HPDE6-E6E7 (cell line): ENCODE data around the gene ATXN3.
A peak's percentile ranks its signal among the peaks of the same experiment; 100 is the strongest.

ENCODE experiments used
- DNase-seq: peaks from one replicate; pipeline ENCODE4 v3.0.0; 2011; ENCODE audit warnings: missing footprints; ENCODE audit errors: extremely low spot score

ATXN3 gene

GRCh38 chr14:92106143-92106926 is at the start of gene ATXN3:
ATXN3 (minus strand) TSS chr14:92106582; CDS start chr14:92106552, 30 bp downstream.
- DNase-seq, result peak; percentile 100

- no peak for DNase-seq
These were observed 48.0 kb upstream of the ATXN3 start for GRCh38 chr14:92154283-92154942.

GRCh38 chr14:92153581-92153980 is 47.2 kb upstream of the ATXN3 start:
- DNase-seq, result no peak

- no peak for DNase-seq
These were observed 38.3 kb upstream of the ATXN3 start for GRCh38 chr14:92144708-92145107.

- DNase-seq, result no peak
These were observed 37.6 kb upstream of the ATXN3 start for GRCh38 chr14:92143962-92144361.

- no peak for DNase-seq
These were observed 36.9 kb upstream of the ATXN3 start for GRCh38 chr14:92143309-92143708.

GRCh38 chr14:92135269-92135668 is 28.9 kb upstream of the ATXN3 start:
- no peak for DNase-seq

GRCh38 chr14:92134456-92134855 is 28.1 kb upstream of the ATXN3 start:
- DNase-seq, result no peak

GRCh38 chr14:92122761-92123160 is 16.4 kb upstream of the ATXN3 start:
- DNase-seq, result no peak

GRCh38 chr14:92122351-92122677 is 15.9 kb upstream of the ATXN3 start:
- peak; percentile 7 for DNase-seq

- peak; percentile 94 for DNase-seq
These were observed 15.4 kb upstream of the ATXN3 start, which contains the start of the genes CPSF2 and NDUFB1 for GRCh38 chr14:92121670-92122350. CPSF2 (plus strand) TSS chr14:92121969; CDS start chr14:92130985, 9,016 bp downstream. NDUFB1 (minus strand) TSS chr14:92121706; CDS start chr14:92117637, 4,069 bp downstream.

- peak; percentile 43 for DNase-seq
These were observed 14.9 kb upstream of the ATXN3 start for GRCh38 chr14:92121207-92121669.

GRCh38 chr14:92109490-92109889 is 3.1 kb upstream of the ATXN3 start:
- no peak for DNase-seq

GRCh38 chr14:92108345-92109254 is 2.2 kb upstream of the ATXN3 start:
- DNase-seq, result no peak

- no peak for DNase-seq
These were observed 564 bp downstream of the ATXN3 start for GRCh38 chr14:92105893-92106142.

GRCh38 chr14:92105073-92105892 is 1.1 kb downstream of the ATXN3 start:
- peak; percentile 14 for DNase-seq

- no peak for DNase-seq
These were observed 2.9 kb downstream of the ATXN3 start for GRCh38 chr14:92103363-92103989.

GRCh38 chr14:92099802-92100201 is 6.6 kb downstream of the ATXN3 start:
- no peak for DNase-seq

GRCh38 chr14:92093320-92093719 is 13.1 kb downstream of the ATXN3 start:
- DNase-seq, result no peak

GRCh38 chr14:92088494-92088893 is 17.9 kb downstream of the ATXN3 start:
- no peak for DNase-seq
